HepG2 (cell line): ENCODE data around the gene DNAAF8. TPM values are rescaled to one million over a fixed set of nuclear protein-coding genes. Genes with fewer than 3 reads are reported as not detected.

Source experiments
- BCL6 ChIP-seq: IDR thresholded peaks from 2 replicates; pipeline ENCODE4 v1.6.1; 2016; ENCODE audit warnings: missing genetic modification reagents, missing compliant biosample characterization
- BRD4 ChIP-seq: sonication (generic); formaldehyde crosslinking; IDR thresholded peaks from 2 replicates; pipeline ENCODE4 v1.4.0; 2020; ENCODE audit warnings: missing genetic modification reagents
- CERS6 ChIP-seq: sonication (generic); formaldehyde crosslinking; IDR thresholded peaks from 2 replicates; pipeline ENCODE4 v1.5.0; 2020; ENCODE audit warnings: missing genetic modification reagents
- GTF3A ChIP-seq: sonication (generic); formaldehyde crosslinking; conservative IDR thresholded peaks from 2 replicates; pipeline ENCODE4 v1.4.0; 2020; ENCODE audit warnings: mild to moderate bottlenecking, missing genetic modification reagents
- HMGA1 ChIP-seq: sonication (generic); formaldehyde crosslinking; conservative IDR thresholded peaks from 2 replicates; pipeline ENCODE4 v1.4.0; 2020; ENCODE audit warnings: missing genetic modification reagents
- RORA ChIP-seq: sonication (generic); formaldehyde crosslinking; IDR thresholded peaks from 2 replicates; pipeline ENCODE4 v1.5.0; 2020; ENCODE audit warnings: mild to moderate bottlenecking, missing genetic modification reagents, moderate library complexity
- SMAD9 ChIP-seq: sonication (generic); formaldehyde crosslinking; IDR thresholded peaks from 2 replicates; pipeline ENCODE4 v1.5.1; 2020; ENCODE audit warnings: mild to moderate bottlenecking, missing genetic modification reagents
- SP5 ChIP-seq: IDR thresholded peaks from 2 replicates; pipeline ENCODE4 v1.6.1; 2016; ENCODE audit warnings: low read depth, borderline replicate concordance
- STAG1 ChIP-seq: sonication (generic); formaldehyde crosslinking; IDR thresholded peaks from 2 replicates; pipeline ENCODE4 v1.4.0; 2020; ENCODE audit warnings: missing genetic modification reagents
- STAT5B ChIP-seq: sonication (generic); formaldehyde crosslinking; IDR thresholded peaks from 2 replicates; pipeline ENCODE4 v1.4.0; 2020; ENCODE audit warnings: missing genetic modification reagents
- ZBTB46 ChIP-seq: sonication (generic); formaldehyde crosslinking; IDR thresholded peaks from 2 replicates; pipeline ENCODE4 v1.4.0; 2020; ENCODE audit warnings: mild to moderate bottlenecking, missing genetic modification reagents, borderline replicate concordance
- ZC3H13 ChIP-seq: sonication (generic); formaldehyde crosslinking; IDR thresholded peaks from 2 replicates; pipeline ENCODE4 v1.8.1; 2023; ENCODE audit warnings: mild to moderate bottlenecking, missing genetic modification reagents, moderate library complexity
- ZMAT3 ChIP-seq: sonication (generic); formaldehyde crosslinking; conservative IDR thresholded peaks from 2 replicates; pipeline ENCODE4 v1.7.0; 2021; ENCODE audit warnings: missing genetic modification reagents
- ZNF567 ChIP-seq: sonication (generic); formaldehyde crosslinking; IDR thresholded peaks from 2 replicates; pipeline ENCODE4 v1.8.1; 2023; ENCODE audit warnings: mild to moderate bottlenecking, missing genetic modification reagents, borderline replicate concordance
- ZNF687 ChIP-seq: sonication (generic); formaldehyde crosslinking; IDR thresholded peaks from 2 replicates; pipeline ENCODE4 v1.5.1; 2020; ENCODE audit warnings: mild to moderate bottlenecking, missing genetic modification reagents, moderate library complexity
- ZNF782 ChIP-seq: sonication (generic); formaldehyde crosslinking; IDR thresholded peaks from 2 replicates; pipeline ENCODE4 v1.4.0; 2020; ENCODE audit warnings: missing genetic modification reagents, mild to moderate bottlenecking, borderline replicate concordance
- polyA plus RNA-seq, 8 experiments: library from polyadenylated mRNA; depleted of rRNA in 3 of 8; stranded (reverse) in 7 of 8; unstranded in 1 of 8; fragments of >200 nt; fragmentation: Illumina TruSeq in 4 of 8; extraction: Trizol in 4 of 8; gene quantifications; 2 replicates each; pipeline versions ENCODE4 v1.2.1 to v1.2.3, GENCODE V29; 2011 to 2016; ENCODE audit warnings: low read depth in 4 of 8, missing spikeins in 1 of 8, mixed read lengths in 1 of 8; ENCODE audit not compliant: insufficient read depth in 1 of 8
- total RNA-seq, 5 experiments: library from RNA; depleted of rRNA; stranded (reverse); fragments of >200 nt; fragmentation: Illumina TruSeq; extraction: Trizol; gene quantifications; 2 replicates each; pipeline ENCODE4 v1.2.3, GENCODE V29; 2016; ENCODE audit warnings: low read depth in 1 of 5
- TF ChIP-seq, protein P1 (sequence below): sonication (generic); formaldehyde crosslinking; IDR thresholded peaks from 2 replicates; pipeline ENCODE4 v1.5.0; 2020; ENCODE audit warnings: mild to moderate bottlenecking, missing genetic modification reagents
- TF ChIP-seq, protein P2 (sequence below): sonication (generic); formaldehyde crosslinking; IDR thresholded peaks from 2 replicates; pipeline ENCODE4 v1.5.1; 2020; ENCODE audit warnings: missing genetic modification reagents, mild to moderate bottlenecking, borderline replicate concordance

Gene DNAAF8
- total and polyA plus RNA-seq, 2 of the 13 experiments (the other 11 are each of a cell fraction or from before 2014, with no cell fraction given): 0.44 TPM; not detected in 1

GRCh38 chr16:4768549-4769305 lies 34.4 kb downstream of the DNAAF8 start (continued):
- 0 out of 2 replicates have a peak, but pooled peaks have one; percentile 34 for TF ChIP-seq ZNF782
- TF ChIP-seq ZNF567 (CRISPR knock-in tag): no peak
- no peak for TF ChIP-seq HMGA1 (CRISPR knock-in tag)
- no peak; the same call in 1 of the 2 replicates for TF ChIP-seq ZMAT3 (CRISPR knock-in tag)
- TF ChIP-seq ZBTB46: no peak
- TF ChIP-seq GTF3A (CRISPR knock-in tag): no peak
- no peak for TF ChIP-seq STAT5B (CRISPR knock-in tag)
- no peak for TF ChIP-seq BCL6 (CRISPR knock-in tag)
- TF ChIP-seq, protein P1, sequence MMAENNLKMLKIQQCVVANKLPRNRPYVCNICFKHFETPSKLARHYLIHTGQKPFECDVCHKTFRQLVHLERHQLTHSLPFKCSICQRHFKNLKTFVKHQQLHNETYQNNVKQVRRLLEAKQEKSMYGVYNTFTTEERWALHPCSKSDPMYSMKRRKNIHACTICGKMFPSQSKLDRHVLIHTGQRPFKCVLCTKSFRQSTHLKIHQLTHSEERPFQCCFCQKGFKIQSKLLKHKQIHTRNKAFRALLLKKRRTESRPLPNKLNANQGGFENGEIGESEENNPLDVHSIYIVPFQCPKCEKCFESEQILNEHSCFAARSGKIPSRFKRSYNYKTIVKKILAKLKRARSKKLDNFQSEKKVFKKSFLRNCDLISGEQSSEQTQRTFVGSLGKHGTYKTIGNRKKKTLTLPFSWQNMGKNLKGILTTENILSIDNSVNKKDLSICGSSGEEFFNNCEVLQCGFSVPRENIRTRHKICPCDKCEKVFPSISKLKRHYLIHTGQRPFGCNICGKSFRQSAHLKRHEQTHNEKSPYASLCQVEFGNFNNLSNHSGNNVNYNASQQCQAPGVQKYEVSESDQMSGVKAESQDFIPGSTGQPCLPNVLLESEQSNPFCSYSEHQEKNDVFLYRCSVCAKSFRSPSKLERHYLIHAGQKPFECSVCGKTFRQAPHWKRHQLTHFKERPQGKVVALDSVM (CRISPR knock-in tag): no peak
- no peak for TF ChIP-seq RORA (CRISPR knock-in tag)
- no peak; the same call in 1 of the 2 replicates for TF ChIP-seq ZC3H13 (CRISPR knock-in tag)
- TF ChIP-seq ZNF687 (CRISPR knock-in tag): peak; percentile 76
- TF ChIP-seq CERS6: no peak
- 0 out of 2 replicates have a peak, but pooled peaks have one; percentile 50 for TF ChIP-seq SP5 (CRISPR knock-in tag)
- no peak for TF ChIP-seq SMAD9 (CRISPR knock-in tag)
- 0 out of 2 replicates have a peak, but pooled peaks have one; percentile 14 for TF ChIP-seq STAG1 (CRISPR knock-in tag)
- TF ChIP-seq, protein P2, sequence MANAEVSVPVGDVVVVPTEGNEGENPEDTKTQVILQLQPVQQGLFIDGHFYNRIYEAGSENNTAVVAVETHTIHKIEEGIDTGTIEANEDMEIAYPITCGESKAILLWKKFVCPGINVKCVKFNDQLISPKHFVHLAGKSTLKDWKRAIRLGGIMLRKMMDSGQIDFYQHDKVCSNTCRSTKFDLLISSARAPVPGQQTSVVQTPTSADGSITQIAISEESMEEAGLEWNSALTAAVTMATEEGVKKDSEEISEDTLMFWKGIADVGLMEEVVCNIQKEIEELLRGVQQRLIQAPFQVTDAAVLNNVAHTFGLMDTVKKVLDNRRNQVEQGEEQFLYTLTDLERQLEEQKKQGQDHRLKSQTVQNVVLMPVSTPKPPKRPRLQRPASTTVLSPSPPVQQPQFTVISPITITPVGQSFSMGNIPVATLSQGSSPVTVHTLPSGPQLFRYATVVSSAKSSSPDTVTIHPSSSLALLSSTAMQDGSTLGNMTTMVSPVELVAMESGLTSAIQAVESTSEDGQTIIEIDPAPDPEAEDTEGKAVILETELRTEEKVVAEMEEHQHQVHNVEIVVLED (CRISPR knock-in tag): peak; percentile 91; the same call in 1 of the 2 replicates
- no peak for TF ChIP-seq BRD4 (CRISPR knock-in tag)
